ENCODE results near the gene HOXA5. TPM values are rescaled to one million over a fixed set of nuclear protein-coding genes. Genes with fewer than 3 reads are reported as not detected.

Gene HOXA5
- total and polyA plus RNA-seq, 2 of the 8 experiments (the other 6 are each of a cell fraction or from before 2014, with no cell fraction given): not detected

DNA sequence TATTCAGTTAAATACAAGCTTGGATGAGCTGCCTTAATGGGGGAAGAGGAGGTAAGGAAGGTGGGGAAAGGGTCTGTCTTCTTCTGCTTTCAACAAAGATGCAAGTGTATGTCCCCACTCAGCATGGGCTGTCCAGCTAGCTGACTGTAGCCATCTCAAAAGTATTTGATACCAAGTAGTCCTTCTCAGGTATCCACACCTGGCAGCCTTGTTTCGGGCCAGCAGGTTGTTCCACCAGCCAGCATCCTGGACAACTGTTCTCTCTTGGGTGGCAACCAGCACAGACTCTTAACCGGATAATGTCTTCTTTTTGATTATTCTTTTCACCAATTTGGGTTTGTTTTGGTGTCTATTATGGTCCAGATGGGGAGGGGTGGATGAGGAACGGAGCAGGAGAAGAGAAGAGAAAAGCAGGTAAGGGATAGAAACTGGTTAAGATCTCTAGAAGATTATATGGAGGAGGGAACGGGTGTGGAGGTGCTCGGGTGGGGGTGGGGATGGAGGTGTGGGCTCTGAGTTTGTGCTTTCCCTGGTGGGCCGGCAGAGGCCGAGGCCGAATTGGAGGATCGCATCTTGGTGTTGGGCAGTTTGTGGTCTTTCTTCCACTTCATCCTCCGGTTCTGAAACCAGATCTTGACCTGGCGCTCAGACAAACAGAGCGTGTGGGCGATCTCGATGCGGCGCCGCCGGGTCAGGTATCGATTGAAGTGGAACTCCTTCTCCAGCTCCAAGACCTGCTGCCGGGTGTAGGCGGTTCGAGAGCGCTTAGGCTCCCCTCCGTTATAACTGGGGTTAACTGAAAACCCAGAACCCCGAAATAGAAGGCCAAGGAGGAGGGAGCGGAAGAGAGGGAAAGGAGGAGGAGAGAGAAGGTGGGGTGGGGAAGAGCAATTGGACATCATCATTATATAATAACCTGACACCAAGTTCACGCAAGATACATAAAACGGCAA lies 14.4 kb downstream of the HOXA5 start (continued):
- TF ChIP-seq, protein P1, sequence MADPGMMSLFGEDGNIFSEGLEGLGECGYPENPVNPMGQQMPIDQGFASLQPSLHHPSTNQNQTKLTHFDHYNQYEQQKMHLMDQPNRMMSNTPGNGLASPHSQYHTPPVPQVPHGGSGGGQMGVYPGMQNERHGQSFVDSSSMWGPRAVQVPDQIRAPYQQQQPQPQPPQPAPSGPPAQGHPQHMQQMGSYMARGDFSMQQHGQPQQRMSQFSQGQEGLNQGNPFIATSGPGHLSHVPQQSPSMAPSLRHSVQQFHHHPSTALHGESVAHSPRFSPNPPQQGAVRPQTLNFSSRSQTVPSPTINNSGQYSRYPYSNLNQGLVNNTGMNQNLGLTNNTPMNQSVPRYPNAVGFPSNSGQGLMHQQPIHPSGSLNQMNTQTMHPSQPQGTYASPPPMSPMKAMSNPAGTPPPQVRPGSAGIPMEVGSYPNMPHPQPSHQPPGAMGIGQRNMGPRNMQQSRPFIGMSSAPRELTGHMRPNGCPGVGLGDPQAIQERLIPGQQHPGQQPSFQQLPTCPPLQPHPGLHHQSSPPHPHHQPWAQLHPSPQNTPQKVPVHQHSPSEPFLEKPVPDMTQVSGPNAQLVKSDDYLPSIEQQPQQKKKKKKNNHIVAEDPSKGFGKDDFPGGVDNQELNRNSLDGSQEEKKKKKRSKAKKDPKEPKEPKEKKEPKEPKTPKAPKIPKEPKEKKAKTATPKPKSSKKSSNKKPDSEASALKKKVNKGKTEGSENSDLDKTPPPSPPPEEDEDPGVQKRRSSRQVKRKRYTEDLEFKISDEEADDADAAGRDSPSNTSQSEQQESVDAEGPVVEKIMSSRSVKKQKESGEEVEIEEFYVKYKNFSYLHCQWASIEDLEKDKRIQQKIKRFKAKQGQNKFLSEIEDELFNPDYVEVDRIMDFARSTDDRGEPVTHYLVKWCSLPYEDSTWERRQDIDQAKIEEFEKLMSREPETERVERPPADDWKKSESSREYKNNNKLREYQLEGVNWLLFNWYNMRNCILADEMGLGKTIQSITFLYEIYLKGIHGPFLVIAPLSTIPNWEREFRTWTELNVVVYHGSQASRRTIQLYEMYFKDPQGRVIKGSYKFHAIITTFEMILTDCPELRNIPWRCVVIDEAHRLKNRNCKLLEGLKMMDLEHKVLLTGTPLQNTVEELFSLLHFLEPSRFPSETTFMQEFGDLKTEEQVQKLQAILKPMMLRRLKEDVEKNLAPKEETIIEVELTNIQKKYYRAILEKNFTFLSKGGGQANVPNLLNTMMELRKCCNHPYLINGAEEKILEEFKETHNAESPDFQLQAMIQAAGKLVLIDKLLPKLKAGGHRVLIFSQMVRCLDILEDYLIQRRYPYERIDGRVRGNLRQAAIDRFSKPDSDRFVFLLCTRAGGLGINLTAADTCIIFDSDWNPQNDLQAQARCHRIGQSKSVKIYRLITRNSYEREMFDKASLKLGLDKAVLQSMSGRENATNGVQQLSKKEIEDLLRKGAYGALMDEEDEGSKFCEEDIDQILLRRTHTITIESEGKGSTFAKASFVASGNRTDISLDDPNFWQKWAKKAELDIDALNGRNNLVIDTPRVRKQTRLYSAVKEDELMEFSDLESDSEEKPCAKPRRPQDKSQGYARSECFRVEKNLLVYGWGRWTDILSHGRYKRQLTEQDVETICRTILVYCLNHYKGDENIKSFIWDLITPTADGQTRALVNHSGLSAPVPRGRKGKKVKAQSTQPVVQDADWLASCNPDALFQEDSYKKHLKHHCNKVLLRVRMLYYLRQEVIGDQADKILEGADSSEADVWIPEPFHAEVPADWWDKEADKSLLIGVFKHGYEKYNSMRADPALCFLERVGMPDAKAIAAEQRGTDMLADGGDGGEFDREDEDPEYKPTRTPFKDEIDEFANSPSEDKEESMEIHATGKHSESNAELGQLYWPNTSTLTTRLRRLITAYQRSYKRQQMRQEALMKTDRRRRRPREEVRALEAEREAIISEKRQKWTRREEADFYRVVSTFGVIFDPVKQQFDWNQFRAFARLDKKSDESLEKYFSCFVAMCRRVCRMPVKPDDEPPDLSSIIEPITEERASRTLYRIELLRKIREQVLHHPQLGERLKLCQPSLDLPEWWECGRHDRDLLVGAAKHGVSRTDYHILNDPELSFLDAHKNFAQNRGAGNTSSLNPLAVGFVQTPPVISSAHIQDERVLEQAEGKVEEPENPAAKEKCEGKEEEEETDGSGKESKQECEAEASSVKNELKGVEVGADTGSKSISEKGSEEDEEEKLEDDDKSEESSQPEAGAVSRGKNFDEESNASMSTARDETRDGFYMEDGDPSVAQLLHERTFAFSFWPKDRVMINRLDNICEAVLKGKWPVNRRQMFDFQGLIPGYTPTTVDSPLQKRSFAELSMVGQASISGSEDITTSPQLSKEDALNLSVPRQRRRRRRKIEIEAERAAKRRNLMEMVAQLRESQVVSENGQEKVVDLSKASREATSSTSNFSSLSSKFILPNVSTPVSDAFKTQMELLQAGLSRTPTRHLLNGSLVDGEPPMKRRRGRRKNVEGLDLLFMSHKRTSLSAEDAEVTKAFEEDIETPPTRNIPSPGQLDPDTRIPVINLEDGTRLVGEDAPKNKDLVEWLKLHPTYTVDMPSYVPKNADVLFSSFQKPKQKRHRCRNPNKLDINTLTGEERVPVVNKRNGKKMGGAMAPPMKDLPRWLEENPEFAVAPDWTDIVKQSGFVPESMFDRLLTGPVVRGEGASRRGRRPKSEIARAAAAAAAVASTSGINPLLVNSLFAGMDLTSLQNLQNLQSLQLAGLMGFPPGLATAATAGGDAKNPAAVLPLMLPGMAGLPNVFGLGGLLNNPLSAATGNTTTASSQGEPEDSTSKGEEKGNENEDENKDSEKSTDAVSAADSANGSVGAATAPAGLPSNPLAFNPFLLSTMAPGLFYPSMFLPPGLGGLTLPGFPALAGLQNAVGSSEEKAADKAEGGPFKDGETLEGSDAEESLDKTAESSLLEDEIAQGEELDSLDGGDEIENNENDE (IDR thresholded peaks at IDR 0.05; ENCODE audit: insufficient replicate concordance, low read length): no peak
- TF ChIP-seq SUZ12 (IDR thresholded peaks at IDR 0.05; ENCODE audit: low read length) (peak; percentile 99), BRCA1 (IDR thresholded peaks at IDR 0.05; ENCODE audit: low read depth, low read length) (no peak), EZH2 (IDR thresholded peaks at IDR 0.05; ENCODE audit: low read depth, low read length, severe bottlenecking) (peak; percentile 99), HDAC6 (IDR thresholded peaks at IDR 0.05; ENCODE audit: low read depth, low read length) (no peak), TAF1 (IDR thresholded peaks at IDR 0.05; ENCODE audit: low read depth, low read length) (no peak), CREB1 (IDR thresholded peaks at IDR 0.05) (no peak), GTF2F1 (IDR thresholded peaks at IDR 0.05; ENCODE audit: borderline replicate concordance, low read depth, low read length) (no peak), RBBP5 (IDR thresholded peaks at IDR 0.05; ENCODE audit: borderline replicate concordance, low read depth, low read length) (no peak), TEAD4 (IDR thresholded peaks at IDR 0.05; ENCODE audit: low read depth, low read length) (no peak)
